ENCODE measurements around the gene LPA.

DNA sequence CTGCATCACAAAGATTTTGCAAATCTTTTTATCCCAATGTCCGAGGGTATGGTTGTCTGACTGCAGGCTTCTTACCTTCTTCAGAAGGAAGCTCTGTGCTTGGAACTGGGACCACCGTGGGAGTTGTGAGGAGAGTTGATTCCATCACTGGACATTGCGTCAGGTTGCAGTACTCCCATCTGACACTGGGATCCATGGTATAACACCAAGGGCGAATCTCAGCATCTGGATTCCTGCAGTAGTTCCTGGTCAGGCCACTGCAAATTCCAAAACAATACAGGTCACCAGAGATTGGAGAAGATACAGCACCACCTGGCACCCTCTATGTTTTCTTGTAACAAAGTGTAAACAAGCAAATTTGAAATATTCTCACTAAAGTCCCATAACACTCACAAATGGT lies 77.7 kb downstream of the LPA start:
- TF ChIP-seq, protein P1, sequence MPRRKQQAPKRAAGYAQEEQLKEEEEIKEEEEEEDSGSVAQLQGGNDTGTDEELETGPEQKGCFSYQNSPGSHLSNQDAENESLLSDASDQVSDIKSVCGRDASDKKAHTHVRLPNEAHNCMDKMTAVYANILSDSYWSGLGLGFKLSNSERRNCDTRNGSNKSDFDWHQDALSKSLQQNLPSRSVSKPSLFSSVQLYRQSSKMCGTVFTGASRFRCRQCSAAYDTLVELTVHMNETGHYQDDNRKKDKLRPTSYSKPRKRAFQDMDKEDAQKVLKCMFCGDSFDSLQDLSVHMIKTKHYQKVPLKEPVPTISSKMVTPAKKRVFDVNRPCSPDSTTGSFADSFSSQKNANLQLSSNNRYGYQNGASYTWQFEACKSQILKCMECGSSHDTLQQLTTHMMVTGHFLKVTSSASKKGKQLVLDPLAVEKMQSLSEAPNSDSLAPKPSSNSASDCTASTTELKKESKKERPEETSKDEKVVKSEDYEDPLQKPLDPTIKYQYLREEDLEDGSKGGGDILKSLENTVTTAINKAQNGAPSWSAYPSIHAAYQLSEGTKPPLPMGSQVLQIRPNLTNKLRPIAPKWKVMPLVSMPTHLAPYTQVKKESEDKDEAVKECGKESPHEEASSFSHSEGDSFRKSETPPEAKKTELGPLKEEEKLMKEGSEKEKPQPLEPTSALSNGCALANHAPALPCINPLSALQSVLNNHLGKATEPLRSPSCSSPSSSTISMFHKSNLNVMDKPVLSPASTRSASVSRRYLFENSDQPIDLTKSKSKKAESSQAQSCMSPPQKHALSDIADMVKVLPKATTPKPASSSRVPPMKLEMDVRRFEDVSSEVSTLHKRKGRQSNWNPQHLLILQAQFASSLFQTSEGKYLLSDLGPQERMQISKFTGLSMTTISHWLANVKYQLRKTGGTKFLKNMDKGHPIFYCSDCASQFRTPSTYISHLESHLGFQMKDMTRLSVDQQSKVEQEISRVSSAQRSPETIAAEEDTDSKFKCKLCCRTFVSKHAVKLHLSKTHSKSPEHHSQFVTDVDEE (CRISPR knock-in tag; IDR thresholded peaks at IDR 0.05): no peak
- TF ChIP-seq, protein P2, sequence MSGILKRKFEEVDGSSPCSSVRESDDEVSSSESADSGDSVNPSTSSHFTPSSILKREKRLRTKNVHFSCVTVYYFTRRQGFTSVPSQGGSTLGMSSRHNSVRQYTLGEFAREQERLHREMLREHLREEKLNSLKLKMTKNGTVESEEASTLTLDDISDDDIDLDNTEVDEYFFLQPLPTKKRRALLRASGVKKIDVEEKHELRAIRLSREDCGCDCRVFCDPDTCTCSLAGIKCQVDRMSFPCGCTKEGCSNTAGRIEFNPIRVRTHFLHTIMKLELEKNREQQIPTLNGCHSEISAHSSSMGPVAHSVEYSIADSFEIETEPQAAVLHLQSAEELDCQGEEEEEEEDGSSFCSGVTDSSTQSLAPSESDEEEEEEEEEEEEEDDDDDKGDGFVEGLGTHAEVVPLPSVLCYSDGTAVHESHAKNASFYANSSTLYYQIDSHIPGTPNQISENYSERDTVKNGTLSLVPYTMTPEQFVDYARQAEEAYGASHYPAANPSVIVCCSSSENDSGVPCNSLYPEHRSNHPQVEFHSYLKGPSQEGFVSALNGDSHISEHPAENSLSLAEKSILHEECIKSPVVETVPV (CRISPR knock-in tag; IDR thresholded peaks at IDR 0.05): no peak
- TF ChIP-seq ZFP3 (CRISPR knock-in tag; IDR thresholded peaks at IDR 0.05) (no peak), SNAI2 (CRISPR knock-in tag; IDR thresholded peaks at IDR 0.05) (no peak), TOX (CRISPR knock-in tag; IDR thresholded peaks at IDR 0.05; ENCODE audit: borderline replicate concordance) (no peak), ZNF8 (CRISPR knock-in tag; IDR thresholded peaks at IDR 0.05) (no peak), ISL1 (CRISPR knock-in tag; IDR thresholded peaks at IDR 0.05) (no peak), CSDC2 (CRISPR knock-in tag; IDR thresholded peaks at IDR 0.05) (no peak), BACH2 (CRISPR knock-in tag; IDR thresholded peaks at IDR 0.05; ENCODE audit: borderline replicate concordance) (no peak), ZNF70 (CRISPR knock-in tag; IDR thresholded peaks at IDR 0.05) (no peak), ZFP30 (CRISPR knock-in tag; IDR thresholded peaks at IDR 0.05) (no peak), GLIS3 (CRISPR knock-in tag; IDR thresholded peaks at IDR 0.05) (no peak)
- TF ChIP-seq, protein P3, sequence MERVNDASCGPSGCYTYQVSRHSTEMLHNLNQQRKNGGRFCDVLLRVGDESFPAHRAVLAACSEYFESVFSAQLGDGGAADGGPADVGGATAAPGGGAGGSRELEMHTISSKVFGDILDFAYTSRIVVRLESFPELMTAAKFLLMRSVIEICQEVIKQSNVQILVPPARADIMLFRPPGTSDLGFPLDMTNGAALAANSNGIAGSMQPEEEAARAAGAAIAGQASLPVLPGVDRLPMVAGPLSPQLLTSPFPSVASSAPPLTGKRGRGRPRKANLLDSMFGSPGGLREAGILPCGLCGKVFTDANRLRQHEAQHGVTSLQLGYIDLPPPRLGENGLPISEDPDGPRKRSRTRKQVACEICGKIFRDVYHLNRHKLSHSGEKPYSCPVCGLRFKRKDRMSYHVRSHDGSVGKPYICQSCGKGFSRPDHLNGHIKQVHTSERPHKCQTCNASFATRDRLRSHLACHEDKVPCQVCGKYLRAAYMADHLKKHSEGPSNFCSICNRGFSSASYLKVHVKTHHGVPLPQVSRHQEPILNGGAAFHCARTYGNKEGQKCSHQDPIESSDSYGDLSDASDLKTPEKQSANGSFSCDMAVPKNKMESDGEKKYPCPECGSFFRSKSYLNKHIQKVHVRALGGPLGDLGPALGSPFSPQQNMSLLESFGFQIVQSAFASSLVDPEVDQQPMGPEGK (CRISPR knock-in tag; IDR thresholded peaks at IDR 0.05; ENCODE audit: borderline replicate concordance): no peak
- TF ChIP-seq, protein P4, sequence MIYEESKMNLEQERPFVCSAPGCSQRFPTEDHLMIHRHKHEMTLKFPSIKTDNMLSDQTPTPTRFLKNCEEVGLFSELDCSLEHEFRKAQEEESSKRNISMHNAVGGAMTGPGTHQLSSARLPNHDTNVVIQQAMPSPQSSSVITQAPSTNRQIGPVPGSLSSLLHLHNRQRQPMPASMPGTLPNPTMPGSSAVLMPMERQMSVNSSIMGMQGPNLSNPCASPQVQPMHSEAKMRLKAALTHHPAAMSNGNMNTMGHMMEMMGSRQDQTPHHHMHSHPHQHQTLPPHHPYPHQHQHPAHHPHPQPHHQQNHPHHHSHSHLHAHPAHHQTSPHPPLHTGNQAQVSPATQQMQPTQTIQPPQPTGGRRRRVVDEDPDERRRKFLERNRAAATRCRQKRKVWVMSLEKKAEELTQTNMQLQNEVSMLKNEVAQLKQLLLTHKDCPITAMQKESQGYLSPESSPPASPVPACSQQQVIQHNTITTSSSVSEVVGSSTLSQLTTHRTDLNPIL (CRISPR knock-in tag; IDR thresholded peaks at IDR 0.05; ENCODE audit: low read depth): no peak
